ENCODE results near the gene RB1.

- TF ChIP-seq CTCF (conservative IDR thresholded peaks at IDR 0.05; ENCODE audit: low read length) (no peak), EZH2phosphoT487 (IDR thresholded peaks at IDR 0.05; ENCODE audit: borderline replicate concordance, low read depth, low read length) (no peak)
Observed at GRCh38 chr13:48505597-48506091, 202.1 kb downstream of the RB1 start.

All from OCI-LY7 (cell line).